GM13976 (cell line): ENCODE measurements around the gene F8.

ENCODE experiments used
- DNase-seq: peaks from one replicate; pipeline ENCODE4 v3.0.0; 2012; ENCODE audit warnings: low spot score
- CTCF ChIP-seq: IDR thresholded peaks from 2 replicates; pipeline ENCODE4 v1.5.1; 2012; ENCODE audit warnings: borderline replicate concordance, mild to moderate bottlenecking; ENCODE audit not compliant: insufficient read depth; ENCODE audit errors: extremely low read depth, missing control alignments, control extremely low read depth
- in situ Hi-C: fragments of 300-500 bp; cut with MboI; formaldehyde crosslinking; loops from one replicate; pipeline ENCODE4 v1.12.0; 2022; ENCODE audit warnings: low sequenced_read_pairs, mixed read lengths, inconsistent platforms; ENCODE audit not compliant: unreplicated experiment

F8 gene

GRCh38 chrX:155054255-155054654, 31.7 kb upstream of the F8 start:
- in situ Hi-C loops, result loop anchor here (10.0 kb wide), 1 partner anchor 59 kb away; no protein-coding TSS in a partner anchor

GRCh38 chrX:155053656-155054055, 31.1 kb upstream of the F8 start:
- no peak for DNase-seq
- TF ChIP-seq CTCF, result no peak
- in situ Hi-C loops, result loop anchor here (10.0 kb wide), 1 partner anchor 59 kb away; no protein-coding TSS in a partner anchor

More at GRCh38 chrX:155054255-155054654, 31.7 kb upstream of the F8 start:
- DNase-seq, result no peak
- no peak for TF ChIP-seq CTCF

- in situ Hi-C loops, result loop anchor here (10.0 kb wide), 1 partner anchor 58 kb away; no protein-coding TSS in a partner anchor
- no peak for DNase-seq
- TF ChIP-seq CTCF, result no peak
These were observed 30.4 kb upstream of the F8 start for GRCh38 chrX:155052738-155053498.

GRCh38 chrX:155048977-155049619, 26.6 kb upstream of the F8 start:
- peak; percentile 43 for TF ChIP-seq CTCF
- no peak for DNase-seq
- in situ Hi-C loops, result no loop called here

- TF ChIP-seq CTCF, result no peak
- in situ Hi-C loops, result no loop called here
- DNase-seq, result no peak
These were observed 24.4 kb upstream of the F8 start for GRCh38 chrX:155046811-155047528.

- in situ Hi-C loops, result no loop called here
- DNase-seq, result no peak
- TF ChIP-seq CTCF, result no peak
These were observed 23.7 kb upstream of the F8 start for GRCh38 chrX:155046129-155046810.
